Measurements from ENCODE around the gene TRANK1.

GRCh38 chr3:36803091-36803791 is 141.6 kb downstream of the TRANK1 start:
- TF ChIP-seq POLR2A (IDR thresholded peaks at IDR 0.05) (no peak), CTCF (IDR thresholded peaks at IDR 0.05) (no peak), EP300 (IDR thresholded peaks at IDR 0.05) (no peak)
